ENCODE data around the gene PPP2R3A. TPM values are rescaled to one million over a fixed set of nuclear protein-coding genes. Genes with fewer than 3 reads are reported as not detected.
"Not testable (repeated sequence)": the region's sequence is repeated elsewhere in the genome, so short reads cannot be mapped to it uniquely, and the experiment has no call there.

The PPP2R3A gene
- total RNA-seq, 4 donors from 2014 or later, result 6.8 to 9.6 (median 8.2) TPM

DNA sequence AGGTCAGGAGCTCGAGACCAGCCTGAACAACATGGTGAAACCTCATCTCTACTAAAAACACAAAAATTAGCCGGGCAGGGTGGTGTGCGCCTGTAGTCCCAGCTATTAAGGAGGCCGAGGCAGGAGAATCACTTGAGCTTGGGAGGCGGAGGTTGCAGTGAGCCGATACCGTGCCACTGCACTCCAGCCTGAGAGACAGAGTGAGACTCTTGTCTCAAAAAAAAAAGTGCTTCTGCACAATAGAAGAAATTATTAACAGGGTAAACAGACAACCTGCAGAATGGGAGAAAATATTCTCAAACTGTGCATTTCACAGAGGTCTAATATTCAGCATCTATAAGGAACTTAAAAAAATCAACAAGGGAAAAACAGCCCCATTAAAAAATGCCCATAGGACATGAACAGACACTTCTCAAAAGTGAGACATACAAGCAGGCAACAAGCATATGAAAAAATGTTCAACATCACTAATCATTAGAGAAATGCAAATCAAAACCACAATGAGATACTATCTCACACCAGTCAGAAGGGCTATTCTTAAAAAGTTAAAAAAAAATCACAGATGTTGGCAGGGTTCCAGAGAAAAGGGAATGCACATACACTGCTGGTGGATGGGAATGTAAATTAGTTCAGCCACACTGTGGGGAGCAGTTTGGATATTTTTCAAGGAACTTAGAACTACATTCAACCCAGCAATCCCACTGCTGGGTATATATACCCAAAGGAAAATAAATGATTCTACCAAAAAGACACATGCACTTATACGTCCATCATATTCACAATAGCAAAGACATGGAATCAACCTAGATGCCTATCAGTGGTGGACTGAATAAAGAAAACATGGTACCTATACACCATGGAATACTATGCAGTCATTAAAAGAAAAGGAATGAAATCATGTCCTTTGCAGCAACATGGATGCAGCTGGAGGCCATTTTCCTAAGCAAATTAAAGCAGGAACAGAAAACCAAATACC is 155.1 kb downstream of the PPP2R3A start:
- ATAC-seq (ENCODE audit: low FRiP score) (no peak), DNase-seq (ENCODE audit: low spot score) (no peak)
- TF ChIP-seq, protein P1, sequence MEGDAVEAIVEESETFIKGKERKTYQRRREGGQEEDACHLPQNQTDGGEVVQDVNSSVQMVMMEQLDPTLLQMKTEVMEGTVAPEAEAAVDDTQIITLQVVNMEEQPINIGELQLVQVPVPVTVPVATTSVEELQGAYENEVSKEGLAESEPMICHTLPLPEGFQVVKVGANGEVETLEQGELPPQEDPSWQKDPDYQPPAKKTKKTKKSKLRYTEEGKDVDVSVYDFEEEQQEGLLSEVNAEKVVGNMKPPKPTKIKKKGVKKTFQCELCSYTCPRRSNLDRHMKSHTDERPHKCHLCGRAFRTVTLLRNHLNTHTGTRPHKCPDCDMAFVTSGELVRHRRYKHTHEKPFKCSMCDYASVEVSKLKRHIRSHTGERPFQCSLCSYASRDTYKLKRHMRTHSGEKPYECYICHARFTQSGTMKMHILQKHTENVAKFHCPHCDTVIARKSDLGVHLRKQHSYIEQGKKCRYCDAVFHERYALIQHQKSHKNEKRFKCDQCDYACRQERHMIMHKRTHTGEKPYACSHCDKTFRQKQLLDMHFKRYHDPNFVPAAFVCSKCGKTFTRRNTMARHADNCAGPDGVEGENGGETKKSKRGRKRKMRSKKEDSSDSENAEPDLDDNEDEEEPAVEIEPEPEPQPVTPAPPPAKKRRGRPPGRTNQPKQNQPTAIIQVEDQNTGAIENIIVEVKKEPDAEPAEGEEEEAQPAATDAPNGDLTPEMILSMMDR (IDR thresholded peaks at IDR 0.05), result no peak

DNA sequence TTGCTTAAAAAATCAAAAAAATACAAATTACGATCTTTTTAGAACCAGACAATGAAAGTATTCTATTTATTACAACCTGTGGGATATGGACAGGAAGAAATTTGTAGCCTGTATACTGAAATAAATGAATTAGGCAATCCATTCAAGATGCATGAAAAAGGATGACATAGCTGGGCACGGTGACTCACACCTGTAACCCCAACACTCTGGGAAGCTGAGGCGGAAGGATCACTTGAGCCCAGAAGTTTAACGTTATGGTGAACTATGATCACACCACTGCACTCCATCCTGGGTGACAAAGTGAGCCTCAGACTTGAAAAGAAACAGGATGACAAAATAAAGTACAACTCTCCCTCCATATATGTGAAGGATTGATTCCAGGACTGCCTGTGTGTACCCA is 156.5 kb downstream of the PPP2R3A start:
- TF ChIP-seq, protein P1 (IDR thresholded peaks at IDR 0.05), result no peak
- DNase-seq (ENCODE audit: low spot score) (no peak), ATAC-seq (ENCODE audit: low FRiP score) (no peak)

DNA sequence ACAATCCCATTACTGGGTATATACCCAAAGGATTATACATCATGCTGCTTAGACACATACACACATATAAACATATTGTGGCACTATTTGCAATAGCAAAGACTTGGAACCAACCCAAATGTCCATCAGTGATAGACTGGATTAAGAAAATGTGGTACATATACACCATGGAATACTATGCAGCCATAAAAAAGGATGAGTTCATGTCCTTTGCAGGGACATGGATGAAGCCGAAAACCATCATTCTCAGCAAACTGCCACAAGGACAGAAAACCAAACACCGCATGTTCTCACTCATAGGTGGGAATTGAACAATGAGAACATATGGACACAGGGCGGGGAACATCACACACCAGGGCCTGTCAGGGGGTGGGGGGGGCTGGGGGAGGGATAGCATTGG is 166.1 kb downstream of the PPP2R3A start:
- ATAC-seq (ENCODE audit: low FRiP score); DNase-seq (ENCODE audit: low spot score): not testable (repeated sequence)

DNA sequence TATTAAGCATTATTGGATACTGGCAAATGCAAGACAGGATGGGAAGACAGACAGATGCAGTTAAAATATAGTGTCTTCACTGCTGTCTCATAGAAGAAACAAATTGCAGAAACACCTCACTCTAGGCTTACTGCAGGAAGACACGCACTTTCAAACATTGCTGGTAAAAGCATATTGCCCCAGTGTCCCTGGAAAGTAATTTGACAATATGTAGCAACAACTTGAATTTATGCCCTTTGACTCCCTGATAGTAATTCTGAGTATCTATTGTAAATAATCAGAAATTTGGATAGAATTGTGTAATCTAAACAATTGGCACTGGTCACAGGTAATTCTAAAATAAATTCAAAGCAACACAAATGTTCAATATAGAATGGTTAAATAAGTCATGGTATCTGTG is 168.6 kb downstream of the PPP2R3A start:
- TF ChIP-seq, protein P1 (IDR thresholded peaks at IDR 0.05), result no peak
- no peak for DNase-seq (ENCODE audit: low spot score)
- no peak for ATAC-seq (ENCODE audit: low FRiP score)

DNA sequence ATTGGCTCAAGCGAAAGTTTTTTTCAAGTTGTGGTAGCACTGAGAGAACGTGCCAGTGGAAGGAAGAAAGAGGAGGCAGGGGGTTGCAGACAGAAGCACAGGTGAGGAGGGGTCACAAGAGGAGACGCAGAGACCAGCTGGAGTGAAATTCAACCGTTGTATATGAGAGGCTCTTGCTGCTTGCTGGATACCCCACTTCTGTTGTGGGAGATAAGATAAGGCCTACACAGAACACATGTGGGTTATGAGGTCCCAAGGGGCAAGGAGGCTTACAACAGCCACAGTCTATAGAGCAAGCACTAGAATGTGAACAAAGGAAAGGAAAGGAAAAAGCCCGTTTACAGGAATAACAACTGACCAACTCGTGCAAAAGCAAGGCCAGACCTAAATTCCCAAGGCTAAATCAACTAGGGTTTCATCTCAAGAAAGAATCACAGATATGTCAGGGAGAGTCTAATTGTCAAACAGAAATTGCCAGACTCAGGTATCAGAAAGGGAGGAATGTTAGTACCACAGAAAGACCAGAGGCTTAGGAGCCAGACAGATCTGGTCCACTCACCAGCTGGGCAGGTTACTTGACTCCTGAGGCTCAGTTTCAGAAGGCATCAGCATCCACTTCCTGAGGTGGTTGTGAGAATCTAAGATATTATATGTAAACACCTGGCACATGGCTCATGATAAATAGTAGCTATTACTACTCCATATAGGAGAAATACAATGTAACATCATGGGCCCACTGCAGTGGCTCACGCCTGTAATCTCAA is 169.7 kb downstream of the PPP2R3A start:
- DNase-seq (ENCODE audit: low spot score) (no peak), ATAC-seq (ENCODE audit: low FRiP score) (no peak)
- TF ChIP-seq, protein P1 (IDR thresholded peaks at IDR 0.05), result no peak

DNA sequence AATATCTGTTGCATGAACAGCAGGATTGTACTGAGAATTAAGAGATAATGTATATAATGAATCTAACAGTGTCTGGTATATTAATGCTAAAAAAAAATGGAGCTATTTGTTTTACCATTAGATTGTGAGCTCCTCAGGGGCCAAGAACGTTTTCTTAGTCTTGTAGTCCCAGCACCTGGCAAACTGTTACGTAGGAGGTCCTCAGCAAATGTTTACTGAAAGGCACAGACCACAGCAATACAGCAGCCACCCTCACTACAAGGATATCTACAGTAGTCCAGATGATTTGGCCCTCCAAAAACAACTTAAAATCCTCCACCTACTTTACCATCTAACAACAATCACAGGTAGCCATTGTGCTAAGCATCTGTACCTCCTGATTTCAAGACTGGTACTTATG is 170.9 kb downstream of the PPP2R3A start:
- TF ChIP-seq, protein P1 (IDR thresholded peaks at IDR 0.05), result no peak
- ATAC-seq (ENCODE audit: low FRiP score), result no peak
- no peak for DNase-seq (ENCODE audit: low spot score)

DNA sequence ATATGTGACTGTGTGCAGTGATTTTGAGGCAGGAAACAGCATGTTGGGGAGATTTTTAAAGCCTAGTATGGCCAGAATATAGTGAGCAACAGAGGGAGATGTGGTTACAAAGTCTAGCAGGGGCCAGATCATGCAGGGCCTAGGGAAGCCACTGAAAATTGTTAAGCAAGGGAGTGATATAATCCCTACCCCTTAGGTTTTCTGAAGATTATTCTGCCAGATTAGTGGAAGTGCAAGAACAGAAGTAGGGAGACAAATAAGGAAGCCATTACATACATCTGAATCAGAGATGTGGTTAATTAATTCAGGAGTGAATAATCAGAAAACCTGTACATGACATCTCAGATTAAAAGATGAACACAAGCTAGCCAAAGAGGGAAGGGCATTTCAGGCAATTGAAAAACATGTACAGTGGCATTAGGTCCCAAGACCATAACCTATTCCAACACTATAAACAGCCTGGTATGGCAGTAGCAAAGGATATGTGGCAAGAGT is 175.8 kb downstream of the PPP2R3A start:
- TF ChIP-seq, protein P1 (IDR thresholded peaks at IDR 0.05), result no peak
- DNase-seq (ENCODE audit: low spot score), result no peak
- ATAC-seq (ENCODE audit: low FRiP score), result no peak

Measured in omental fat pad (tissue), 4 donors.